AG09319 (cell line): ENCODE results near the gene POU2F3.

Experiments used
- DNase-seq: peaks from one replicate; pipeline ENCODE4 v3.0.0-alpha.2; 2010; ENCODE audit warnings: low read depth; ENCODE audit errors: extremely low read depth
- TF ChIP-seq, protein P1 (sequence below): IDR thresholded peaks from 2 replicates; pipeline ENCODE4 v1.5.1; 2011; ENCODE audit warnings: low read depth, mild to moderate bottlenecking, inconsistent platforms, low read length, moderate library complexity

Gene POU2F3

DNA sequence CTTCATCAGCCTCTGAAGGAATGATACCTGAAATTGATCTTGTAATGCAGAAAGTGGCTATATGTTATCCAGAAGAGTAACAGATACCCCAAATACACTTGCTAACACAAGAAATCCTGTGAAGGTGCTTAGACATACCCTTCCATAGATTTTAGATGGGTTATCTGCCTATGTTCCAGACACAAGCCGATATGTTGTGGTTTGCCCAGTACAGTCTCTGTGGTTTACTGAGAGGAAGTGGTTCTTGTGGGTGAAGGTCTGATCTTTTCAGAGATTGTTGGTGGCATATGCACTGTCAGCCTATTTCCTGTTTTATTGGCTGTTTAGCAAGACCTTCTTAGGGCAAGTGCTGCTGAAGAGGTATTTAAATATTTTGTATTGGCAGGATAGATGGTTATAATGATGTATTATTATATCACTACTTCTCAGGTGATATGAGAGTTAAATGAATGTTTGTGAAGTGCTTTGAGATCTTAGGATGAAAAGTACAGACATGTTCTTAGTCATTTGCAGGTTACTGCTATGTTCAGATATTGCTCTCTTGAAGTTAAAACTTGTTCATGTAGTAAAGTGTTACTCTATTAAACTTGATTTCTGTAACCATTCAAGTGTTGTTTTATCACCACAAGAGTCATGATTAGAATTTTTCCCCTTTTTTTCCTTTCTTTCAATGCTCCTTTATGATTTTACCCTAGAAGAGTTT lies 104.5 kb downstream of the POU2F3 start:
- TF ChIP-seq, protein P1, sequence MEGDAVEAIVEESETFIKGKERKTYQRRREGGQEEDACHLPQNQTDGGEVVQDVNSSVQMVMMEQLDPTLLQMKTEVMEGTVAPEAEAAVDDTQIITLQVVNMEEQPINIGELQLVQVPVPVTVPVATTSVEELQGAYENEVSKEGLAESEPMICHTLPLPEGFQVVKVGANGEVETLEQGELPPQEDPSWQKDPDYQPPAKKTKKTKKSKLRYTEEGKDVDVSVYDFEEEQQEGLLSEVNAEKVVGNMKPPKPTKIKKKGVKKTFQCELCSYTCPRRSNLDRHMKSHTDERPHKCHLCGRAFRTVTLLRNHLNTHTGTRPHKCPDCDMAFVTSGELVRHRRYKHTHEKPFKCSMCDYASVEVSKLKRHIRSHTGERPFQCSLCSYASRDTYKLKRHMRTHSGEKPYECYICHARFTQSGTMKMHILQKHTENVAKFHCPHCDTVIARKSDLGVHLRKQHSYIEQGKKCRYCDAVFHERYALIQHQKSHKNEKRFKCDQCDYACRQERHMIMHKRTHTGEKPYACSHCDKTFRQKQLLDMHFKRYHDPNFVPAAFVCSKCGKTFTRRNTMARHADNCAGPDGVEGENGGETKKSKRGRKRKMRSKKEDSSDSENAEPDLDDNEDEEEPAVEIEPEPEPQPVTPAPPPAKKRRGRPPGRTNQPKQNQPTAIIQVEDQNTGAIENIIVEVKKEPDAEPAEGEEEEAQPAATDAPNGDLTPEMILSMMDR = no peak
- no peak for DNase-seq

DNA sequence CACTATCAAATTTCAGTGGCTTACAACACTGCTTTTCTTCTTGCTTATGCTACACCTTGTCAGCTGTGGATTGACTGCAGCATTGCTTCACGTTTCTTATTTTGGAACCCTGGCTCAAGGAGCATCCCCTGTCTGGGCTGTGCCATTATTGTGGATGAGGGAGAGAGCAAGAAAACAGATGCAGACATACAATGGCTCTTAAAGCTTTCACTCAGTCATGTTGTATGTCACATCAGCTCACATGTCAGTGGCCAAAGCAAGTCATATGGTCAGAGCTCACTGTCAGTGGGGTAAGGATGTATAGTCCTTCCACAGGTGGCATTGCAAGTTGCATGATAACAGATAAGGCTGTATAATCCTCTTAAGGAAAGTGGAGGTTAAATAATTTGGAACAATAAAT lies 106.3 kb downstream of the POU2F3 start:
- TF ChIP-seq, protein P1 = no peak
- DNase-seq = no peak

DNA sequence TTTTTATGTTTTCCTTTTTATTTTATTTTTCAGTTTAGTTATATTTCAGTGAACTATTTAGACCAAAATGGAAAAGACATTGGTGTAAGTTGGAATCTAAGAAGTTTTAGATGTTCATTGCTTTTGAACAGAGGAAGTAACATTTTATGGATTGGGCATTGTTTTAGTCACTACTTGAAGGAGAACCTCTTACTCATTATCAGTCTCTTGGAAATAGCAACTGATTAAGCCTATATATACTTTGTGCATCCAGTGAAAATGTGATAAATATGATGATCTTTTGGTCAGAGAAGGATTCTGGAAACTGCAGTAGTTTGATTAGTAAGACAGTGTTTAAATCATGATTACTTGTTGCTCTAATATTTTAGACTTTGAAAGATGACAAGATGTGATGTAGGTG lies 110.7 kb downstream of the POU2F3 start:
- TF ChIP-seq, protein P1 = no peak
- DNase-seq = no peak

DNA sequence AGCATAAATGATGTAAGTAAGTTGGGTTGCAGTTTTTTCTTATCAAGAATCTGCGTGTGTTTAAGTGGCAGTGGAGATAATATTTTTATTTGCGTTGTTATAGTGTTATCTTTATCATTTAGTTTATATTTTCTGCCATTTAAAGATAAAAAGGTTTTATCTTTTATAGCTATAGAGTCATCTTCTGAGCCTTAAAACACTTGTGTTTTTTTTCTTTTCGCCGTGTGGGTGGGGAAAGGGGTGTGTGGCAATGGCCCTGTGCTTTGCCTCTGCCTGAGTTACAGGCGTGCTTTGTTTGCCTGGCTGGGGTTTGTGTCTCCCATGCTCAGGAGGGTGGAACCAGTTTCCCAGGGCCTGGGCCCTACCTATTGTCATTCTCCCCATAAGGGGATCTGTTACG lies 112.5 kb downstream of the POU2F3 start:
- TF ChIP-seq, protein P1 = no peak
- DNase-seq = no peak

DNA sequence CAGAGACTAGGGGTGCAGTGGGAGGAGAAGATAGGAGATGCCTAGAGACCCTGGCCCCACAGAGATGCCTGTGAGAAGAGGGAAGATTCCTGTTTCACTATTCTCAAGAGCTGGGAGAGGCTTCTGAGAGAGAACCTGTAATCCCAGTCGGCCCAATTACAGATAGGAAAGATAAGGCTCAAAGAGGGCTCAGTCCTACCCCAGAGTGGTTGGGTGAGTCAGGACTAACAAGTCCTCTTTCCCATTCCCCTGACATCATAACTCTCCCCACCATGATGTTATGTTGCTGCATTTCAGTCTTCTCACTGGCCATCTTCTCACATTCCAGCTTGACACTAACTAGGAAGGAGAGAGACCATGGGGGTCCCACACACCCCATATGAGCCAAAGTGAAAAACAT lies 114.1 kb downstream of the POU2F3 start:
- TF ChIP-seq, protein P1 = no peak
- no peak for DNase-seq

DNA sequence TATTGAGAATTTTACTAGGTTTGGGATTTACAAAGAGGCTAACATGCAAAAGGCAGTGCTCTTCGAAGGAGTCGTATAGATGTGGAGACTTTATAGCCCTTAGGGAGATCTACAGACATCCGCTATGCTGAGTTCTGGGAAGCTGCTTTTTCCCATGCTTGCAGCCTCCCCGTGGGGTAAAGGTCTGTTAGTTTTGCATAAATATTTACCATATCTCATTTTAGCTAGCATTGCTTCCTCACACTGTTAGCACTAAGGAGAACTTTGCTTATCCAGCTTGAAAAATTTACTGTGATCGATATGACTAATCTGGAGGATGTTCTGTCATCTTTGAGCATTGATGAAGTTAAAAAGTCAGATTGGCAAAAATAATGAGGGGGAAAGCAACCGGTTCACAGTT lies 114.8 kb downstream of the POU2F3 start:
- DNase-seq = no peak
- TF ChIP-seq, protein P1 = no peak

DNA sequence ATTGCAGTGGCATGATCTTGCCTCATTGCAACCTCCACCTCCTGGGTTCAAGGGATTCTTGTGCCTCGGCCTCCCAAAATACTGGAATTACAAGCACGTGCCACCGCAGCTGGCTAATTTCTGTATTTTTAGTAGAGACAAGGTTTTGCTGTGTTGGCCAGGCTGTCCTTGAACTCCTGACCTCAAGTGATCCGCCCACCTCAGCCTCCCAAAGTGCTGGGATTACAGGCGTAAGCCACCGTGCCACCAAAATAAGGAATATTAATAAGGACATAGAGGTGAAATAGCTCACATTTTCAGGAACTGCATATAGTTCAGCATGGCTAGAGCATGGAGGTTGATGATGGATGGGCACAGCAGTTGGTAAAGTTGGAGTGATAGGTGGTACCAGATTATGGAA lies 117.7 kb downstream of the POU2F3 start:
- TF ChIP-seq, protein P1 = no peak
- DNase-seq = no peak
